Kidney glomerular epithelial cell (primary cell): ENCODE data around the gene FAM78A.
A peak's percentile ranks its signal among the peaks of the same experiment; 100 is the strongest.
"Not testable (repeated sequence)": the region's sequence is repeated elsewhere in the genome, so short reads cannot be mapped to it uniquely, and the experiment has no call there.

Experiments used
- DNase-seq: peaks from one replicate; lab custom pipeline; 2025; lab: John Stamatoyannopoulos, UW

FAM78A gene

DNA sequence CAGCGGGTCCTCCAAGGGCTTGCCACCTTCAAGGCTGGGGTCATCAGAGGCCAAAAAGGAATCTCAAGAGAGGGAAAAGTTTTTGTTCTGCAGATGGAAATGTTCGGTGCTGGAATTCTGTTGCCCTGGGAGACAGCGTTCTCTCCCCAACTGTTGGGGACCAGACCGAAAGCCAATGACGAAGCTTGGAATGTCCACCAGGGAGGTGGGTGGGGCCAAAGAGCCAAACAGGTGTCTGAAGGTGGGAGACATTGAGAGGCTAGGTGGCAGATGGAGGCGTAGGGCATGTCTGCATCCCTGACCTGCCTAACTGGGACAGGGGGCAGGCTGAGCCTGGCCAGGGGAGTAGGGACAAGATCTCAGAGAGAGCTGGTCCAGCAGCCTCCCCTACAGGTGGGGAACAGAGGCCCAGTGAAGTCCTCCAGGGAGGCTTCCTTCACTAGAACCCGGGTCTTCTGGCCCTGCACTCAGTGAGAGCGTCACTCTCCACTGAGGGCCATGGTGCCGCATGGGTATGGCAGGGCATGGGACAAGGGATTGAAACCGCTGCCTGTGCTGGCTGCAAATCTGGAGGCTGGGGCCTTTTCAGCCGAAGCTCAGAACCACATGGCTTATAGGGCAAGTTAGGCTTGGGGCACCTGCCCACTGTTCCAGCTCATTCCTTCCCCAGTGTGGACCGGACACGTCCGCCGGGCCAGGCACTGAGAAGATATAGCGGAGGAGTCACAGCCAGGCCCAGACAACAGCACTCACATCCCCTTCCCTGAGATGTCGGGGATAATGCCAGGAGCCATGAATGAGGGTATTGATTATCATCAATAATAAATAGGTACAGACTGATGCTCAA lies 5.0 kb upstream of the FAM78A start:
- no peak for DNase-seq

DNA sequence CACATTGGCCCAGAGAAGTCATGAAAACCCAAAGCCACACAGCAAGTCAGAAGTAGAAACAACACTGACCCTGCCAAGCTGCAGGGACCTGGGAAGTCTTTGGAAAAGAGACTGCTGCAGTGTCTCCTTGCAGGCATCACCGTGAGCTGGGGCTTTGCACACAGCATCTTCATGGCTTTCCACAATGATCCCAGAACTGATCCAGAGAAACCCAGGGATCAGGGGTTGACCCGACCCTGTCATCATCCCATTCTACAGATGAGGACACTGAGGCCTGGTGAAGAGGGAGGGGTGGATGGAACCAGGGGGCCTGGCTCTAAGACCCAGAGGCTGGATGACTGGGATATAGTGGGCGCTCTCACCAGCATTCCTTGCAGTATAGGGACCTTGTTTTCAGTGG lies 4.3 kb upstream of the FAM78A start:
- no peak for DNase-seq

- DNase-seq: no peak
Observed at GRCh38 chr9:131279863-131280570, 3.7 kb upstream of the FAM78A start.

GRCh38 chr9:131279196-131279862 lies 3.0 kb upstream of the FAM78A start:
- no peak for DNase-seq

DNA sequence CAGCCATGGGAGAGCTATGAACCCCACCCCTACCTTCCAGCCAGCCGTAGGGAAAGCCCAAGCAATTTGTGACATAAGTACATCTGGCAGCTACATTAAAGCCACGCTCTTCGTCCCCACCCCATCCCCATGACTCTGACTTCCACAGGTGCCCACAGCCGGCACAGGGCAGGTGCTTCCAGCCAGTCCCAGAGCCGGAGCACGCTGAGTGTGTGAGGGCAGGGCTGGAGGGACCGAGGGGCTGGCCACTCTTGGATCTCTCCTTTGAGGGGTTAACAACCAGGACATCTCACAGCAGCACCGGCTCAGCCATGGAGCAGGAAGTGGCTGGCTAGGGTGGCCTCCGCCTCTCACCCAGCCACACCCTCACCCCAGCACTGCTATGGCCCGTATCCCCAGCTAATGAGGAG lies 2.4 kb upstream of the FAM78A start:
- no peak for DNase-seq

DNA sequence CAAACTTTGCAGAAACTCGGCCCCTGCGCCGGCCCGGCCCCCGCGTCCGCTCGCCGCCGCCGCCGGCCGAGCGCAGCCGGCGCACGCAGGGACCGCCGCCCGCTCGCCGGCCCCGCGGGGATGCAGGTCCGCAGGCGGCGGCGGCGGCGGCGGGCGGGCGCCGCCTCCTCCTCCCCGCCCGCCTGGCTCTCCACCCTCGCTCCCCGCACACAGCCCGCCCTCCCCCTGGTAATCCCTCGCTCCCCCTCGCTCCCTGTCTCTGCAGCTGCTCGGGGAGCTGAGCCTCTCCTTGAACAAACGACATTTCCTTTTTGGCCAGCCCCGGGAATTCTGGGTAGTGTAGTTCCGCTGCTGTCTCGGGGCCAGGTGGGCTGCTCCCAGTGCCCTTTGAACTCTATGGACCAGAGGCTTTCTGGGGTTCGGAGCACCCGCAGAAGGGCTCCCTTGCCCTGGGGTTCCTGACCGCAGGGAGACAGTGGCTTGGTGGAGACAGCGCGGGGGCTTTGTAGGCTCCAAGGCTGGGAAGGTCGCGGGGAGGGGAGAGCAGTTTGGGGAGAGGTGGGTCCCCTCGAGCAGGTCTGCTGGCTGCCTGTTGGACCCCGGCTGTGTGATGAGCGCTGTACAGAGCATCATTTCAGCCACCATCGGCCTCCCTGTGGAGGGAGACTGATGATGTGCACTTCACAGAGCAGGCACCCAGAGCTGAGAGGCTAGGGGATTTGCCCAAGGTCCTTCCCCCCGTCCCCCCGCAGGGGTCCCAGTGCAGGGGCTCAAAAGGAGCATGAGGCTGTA lies 1.8 kb upstream of the FAM78A start:
- peak; percentile 55 for DNase-seq

DNA sequence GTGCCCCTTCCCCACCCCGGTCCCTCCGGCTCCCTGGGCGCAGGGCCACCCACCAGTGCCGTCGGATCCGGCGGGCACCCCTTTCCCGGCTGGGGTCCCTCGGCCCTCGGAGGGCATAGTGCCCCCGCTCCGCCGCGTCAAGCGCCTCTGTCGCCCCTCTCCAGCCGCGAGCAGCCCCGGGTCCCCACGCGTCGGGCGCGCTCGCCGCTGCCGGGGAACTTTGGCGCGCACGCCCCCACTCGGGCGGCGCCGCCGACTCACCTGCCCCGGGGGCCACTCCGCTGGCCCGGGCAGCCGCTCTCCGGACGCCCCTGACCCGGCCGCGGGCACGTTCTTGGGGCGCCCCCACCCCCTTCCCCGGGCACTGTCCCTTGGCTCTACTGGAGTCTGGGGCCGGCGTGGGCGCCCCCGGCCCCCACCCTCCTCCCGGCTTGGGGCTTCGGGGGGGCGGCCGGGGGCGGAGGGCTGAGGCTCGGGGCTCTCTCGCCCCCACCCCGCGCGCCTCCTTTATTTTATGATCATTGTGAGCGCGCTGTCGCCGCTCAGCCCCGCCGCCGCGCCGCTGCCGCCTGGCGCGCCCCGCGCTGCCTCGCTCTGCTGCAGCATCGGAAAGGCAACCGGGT lies 1.1 kb upstream of the FAM78A start:
- no peak for DNase-seq

DNA sequence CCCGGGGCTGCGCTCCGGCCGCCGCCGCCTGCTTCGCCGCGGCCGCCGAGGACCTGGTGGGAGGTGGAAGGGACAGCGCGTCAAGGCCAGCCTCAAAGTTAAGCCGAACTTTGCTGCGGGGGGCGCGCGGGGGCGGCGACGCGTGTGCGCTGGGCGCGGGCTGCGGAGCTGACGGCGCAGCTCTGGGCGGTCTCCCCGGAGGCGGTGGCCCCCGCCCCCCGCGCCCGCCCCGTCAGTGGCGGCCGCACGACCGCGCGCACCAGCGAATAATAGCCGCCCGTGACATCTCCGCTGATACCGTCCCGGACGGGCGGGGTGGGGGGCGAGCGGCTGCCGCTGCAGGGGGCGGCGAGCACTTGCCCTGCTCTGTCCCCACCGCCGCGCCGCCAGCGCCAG lies 579 bp upstream of the FAM78A start:
- DNase-seq: no peak

GRCh38 chr9:131275332-131276093 lies 797 bp downstream of the FAM78A start:
- DNase-seq: no peak

DNA sequence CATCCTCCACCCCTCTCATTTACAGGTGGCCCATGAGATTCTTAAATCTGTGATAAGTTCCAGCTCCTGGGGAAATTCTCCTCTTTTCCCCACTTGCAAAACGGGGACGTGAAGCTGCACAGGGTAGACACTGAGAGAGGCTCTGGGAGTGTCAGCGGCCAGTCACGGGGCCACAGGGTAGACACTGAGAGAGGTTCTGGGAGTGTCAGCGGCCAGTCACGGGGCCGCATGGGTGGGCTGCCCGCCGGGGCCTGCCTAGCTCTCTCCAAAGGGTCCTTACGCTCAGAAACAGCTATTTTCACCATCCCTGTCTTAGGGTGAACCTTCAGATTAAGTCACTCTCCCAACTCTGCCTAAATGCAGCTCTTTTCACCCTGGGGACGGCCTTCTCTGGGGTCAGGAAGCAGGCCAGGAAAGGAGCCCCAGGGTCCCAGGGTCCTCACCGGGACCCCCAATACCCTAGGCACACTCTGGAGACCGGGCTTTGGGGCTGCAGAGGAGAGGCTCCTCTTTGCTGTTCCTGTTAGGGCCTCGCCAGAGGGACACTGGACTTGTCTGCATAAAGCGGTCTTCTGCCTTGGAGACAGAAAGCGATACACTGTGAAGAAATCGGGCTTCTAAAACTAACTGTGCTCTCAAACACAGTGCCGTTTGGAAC lies 1.5 kb downstream of the FAM78A start:
- no peak for DNase-seq

DNA sequence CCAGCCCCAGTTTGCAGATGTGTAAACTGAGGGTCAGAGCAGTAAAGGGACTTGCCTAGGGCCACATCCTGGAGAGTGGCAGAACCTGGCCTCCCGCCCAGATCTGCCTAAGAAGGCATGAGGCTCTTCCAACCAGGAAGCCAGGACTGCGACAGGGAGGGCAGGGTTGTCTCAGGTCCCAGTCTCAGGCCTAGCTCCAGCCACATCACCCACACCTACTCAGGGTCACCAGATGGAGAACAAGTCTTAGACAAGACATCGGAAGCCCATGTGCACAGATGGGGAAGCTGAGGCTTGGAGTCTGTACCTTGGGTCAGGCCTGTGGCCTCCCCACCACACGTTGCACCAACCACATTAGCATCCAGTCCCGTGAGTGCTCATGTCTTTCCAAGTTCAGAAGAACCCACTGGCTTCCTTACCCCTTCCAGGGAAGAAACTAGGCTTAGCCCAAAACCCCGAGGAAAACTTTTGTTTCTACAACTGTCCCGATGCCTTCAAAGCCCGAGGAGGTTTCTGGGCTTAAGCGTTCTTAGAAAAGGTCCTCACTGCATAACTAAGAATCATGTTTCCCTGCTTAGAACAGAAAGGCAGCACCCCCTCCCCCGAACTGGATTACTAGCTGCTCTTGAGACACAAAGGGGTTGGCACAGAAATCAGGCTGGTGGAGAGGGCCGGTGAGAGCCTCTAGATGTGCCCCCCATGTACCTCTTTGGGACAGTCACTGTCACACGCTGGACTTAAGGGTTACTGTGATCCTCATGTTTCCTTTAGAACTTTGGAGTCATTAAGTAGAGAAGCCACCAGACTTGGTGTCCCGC lies 2.2 kb downstream of the FAM78A start:
- no peak for DNase-seq

GRCh38 chr9:131273146-131273855 lies 3.0 kb downstream of the FAM78A start:
- no peak for DNase-seq

GRCh38 chr9:131272212-131272611 lies 4.1 kb downstream of the FAM78A start:
- no peak for DNase-seq

GRCh38 chr9:131271506-131271931 lies 4.8 kb downstream of the FAM78A start:
- DNase-seq: no peak

DNA sequence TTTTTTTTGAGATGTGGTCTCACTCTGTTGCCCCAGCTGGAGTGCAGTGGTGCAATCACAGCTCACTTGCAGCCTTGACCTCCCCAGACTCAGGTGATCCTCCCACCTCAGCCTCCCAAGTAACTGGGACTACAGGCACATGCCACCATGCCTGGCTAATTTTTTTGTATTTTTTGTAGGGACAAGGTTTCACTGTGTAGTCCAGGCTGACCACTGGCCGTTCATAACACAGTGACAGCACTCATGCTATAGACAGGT lies 5.4 kb downstream of the FAM78A start:
- not testable (repeated sequence) for DNase-seq

GRCh38 chr9:131270171-131271015 lies 5.9 kb downstream of the FAM78A start:
- no peak for DNase-seq

- no peak for DNase-seq
Observed at GRCh38 chr9:131266266-131267229, 9.8 kb downstream of the FAM78A start.
